Stimulated activated CD4-positive, alpha-beta T cell treated with anti-CD3 and anti-CD28 coated beads, Interleukin-15, amount 100 ng/mL, for 1 hour (primary cell): ENCODE data around the gene IL3RA.
"Not testable (repeated sequence)": the region's sequence is repeated elsewhere in the genome, so short reads cannot be mapped to it uniquely, and the experiment has no call there.

Source experiments
- DNase-seq, 2 donors: peaks; one replicate each; pipeline ENCODE4 v3.0.0-alpha.2; 2020; ENCODE audit warnings: low read depth in 1 of 2, low spot score in 1 of 2

The IL3RA gene

GRCh38 chrX:1421433-1422134 lies 85.0 kb downstream of the IL3RA start:
- no peak for DNase-seq

GRCh38 chrX:1422135-1422465 lies 85.5 kb downstream of the IL3RA start:
- no peak for DNase-seq

- DNase-seq: no peak
These were observed 86.6 kb downstream of the IL3RA start for GRCh38 chrX:1423215-1423614.

- DNase-seq: no peak
These were observed 87.7 kb downstream of the IL3RA start for GRCh38 chrX:1424147-1424851.

- no peak for DNase-seq
These were observed 88.8 kb downstream of the IL3RA start for GRCh38 chrX:1425381-1425780.

- DNase-seq: not testable (repeated sequence)
These were observed 89.7 kb downstream of the IL3RA start for GRCh38 chrX:1426321-1426720.

- no peak for DNase-seq
These were observed 91.2 kb downstream of the IL3RA start for GRCh38 chrX:1427756-1428155.

- no peak for DNase-seq
These were observed 93.9 kb downstream of the IL3RA start for GRCh38 chrX:1430451-1430850.
